ENCODE results near the gene DMRT3.

Gene DMRT3

DNA sequence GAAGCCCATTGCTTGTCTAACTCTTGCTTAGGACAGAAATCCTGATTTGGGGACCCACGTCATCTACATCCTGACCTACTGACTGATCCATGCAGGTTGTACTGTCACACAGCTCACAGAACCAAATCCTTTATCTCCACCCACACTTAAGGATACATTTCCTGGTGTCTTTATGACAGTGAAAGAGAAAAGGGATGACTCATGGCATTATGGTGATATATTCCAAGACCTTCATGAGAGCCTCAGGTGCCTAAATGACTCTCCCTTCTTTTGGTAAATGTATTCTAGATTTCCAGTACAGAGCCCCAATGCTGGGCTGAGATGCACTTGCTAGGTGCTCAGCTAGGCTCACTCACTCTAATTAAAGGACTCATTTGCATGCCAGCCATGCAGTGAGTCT, 47.7 kb downstream of the DMRT3 start:
- Histone ChIP-seq H3K36me3 (ENCODE audit: control insufficient read depth in 5 of 5, insufficient read depth in 5 of 5, low read length in 5 of 5) (no peaks in the 10 kb centered on the region), H3K4me1 (ENCODE audit: control insufficient read depth in 5 of 5, insufficient read depth in 5 of 5, low read length in 5 of 5) (peaks cover 0 to 16% (median 0%) of the 10 kb centered on the region in 5 donors), H3K9me3 (ENCODE audit: control insufficient read depth in 5 of 5, low read length in 5 of 5) (peaks cover 0 to 12% (median 9%) of the 10 kb centered on the region in 5 donors), H3K9ac (ENCODE audit: low read length in 5 of 5) (no peak overlapping the region), H3K27ac (ENCODE audit: low read depth, low read length) (no peak overlapping the region), H3K27me3 (ENCODE audit: control insufficient read depth in 5 of 5, insufficient read depth in 4 of 5, low read length in 5 of 5) (peaks cover 0 to 2% (median 0%) of the 10 kb centered on the region in 5 donors), H3K4me3 (ENCODE audit: low read depth in 1 of 5, low read length in 5 of 5) (no peak overlapping the region)

- no peak overlapping the region for H3K27ac ChIP-seq (ENCODE audit: low read depth, low read length)
- H3K4me3 ChIP-seq (ENCODE audit: low read depth in 1 of 5, low read length in 5 of 5): no peak overlapping the region
- H3K9ac ChIP-seq (ENCODE audit: low read length in 5 of 5): no peak overlapping the region
- peaks cover 0 to 12% (median 9%) of the 10 kb centered on the region in 5 donors for H3K9me3 ChIP-seq (ENCODE audit: control insufficient read depth in 5 of 5, low read length in 5 of 5)
- peaks cover 0 to under 1% (median 0%) of the 10 kb centered on the region in 5 donors for H3K27me3 ChIP-seq (ENCODE audit: control insufficient read depth in 5 of 5, insufficient read depth in 4 of 5, low read length in 5 of 5)
- peaks cover 0 to 16% (median 0%) of the 10 kb centered on the region in 5 donors for H3K4me1 ChIP-seq (ENCODE audit: control insufficient read depth in 5 of 5, insufficient read depth in 5 of 5, low read length in 5 of 5)
- no peaks in the 10 kb centered on the region for H3K36me3 ChIP-seq (ENCODE audit: control insufficient read depth in 5 of 5, insufficient read depth in 5 of 5, low read length in 5 of 5)
These were observed 48.7 kb downstream of the DMRT3 start for GRCh38 chr9:1025131-1025530.

GRCh38 chr9:1026219-1026618, 49.8 kb downstream of the DMRT3 start:
- Histone ChIP-seq H3K9me3 (ENCODE audit: control insufficient read depth in 5 of 5, low read length in 5 of 5) (peaks cover 0 to 12% (median 9%) of the 10 kb centered on the region in 5 donors), H3K27me3 (ENCODE audit: control insufficient read depth in 5 of 5, insufficient read depth in 4 of 5, low read length in 5 of 5) (no peaks in the 10 kb centered on the region), H3K4me1 (ENCODE audit: control insufficient read depth in 5 of 5, insufficient read depth in 5 of 5, low read length in 5 of 5) (peaks cover 0 to 16% (median 0%) of the 10 kb centered on the region in 5 donors), H3K4me3 (ENCODE audit: low read depth in 1 of 5, low read length in 5 of 5) (no peak overlapping the region), H3K9ac (ENCODE audit: low read length in 5 of 5) (no peak overlapping the region), H3K36me3 (ENCODE audit: control insufficient read depth in 5 of 5, insufficient read depth in 5 of 5, low read length in 5 of 5) (no peaks in the 10 kb centered on the region), H3K27ac (ENCODE audit: low read depth, low read length) (no peak overlapping the region)

DNA sequence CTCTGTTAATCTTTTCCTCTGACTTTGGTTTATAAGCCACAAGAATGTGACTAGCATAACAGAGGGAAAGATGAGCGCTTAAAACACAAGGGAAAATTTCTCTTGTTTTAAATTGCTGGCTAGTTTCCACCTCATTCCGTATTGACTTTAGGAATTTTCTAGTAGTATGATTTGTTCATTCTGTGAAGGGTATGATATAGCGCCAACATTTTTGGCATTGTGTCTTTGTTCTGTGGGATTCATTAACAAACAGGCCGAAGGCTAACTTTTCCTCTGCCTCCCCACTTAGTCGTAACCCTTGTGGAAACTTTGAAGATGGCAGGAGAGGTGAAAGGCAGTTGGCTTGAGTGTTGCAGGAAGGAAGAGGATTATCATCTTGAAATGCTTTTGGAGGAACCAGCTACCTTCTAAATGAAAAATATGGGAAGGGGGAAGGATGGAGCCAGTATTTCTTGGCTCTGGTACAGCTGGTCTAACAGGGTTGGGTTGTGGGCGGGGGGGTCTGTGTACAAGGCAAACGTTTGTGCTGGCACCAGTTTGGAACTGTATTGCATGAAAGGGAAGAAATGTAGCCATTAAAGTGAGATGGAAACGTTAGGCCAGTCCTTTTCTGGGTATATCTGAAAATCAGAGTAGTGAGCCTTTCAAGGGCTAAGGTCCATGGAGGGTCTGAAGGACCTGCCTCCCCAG, 52.2 kb downstream of the DMRT3 start:
- H3K27me3 ChIP-seq (ENCODE audit: control insufficient read depth in 5 of 5, insufficient read depth in 4 of 5, low read length in 5 of 5): peaks cover 0 to 8% (median 0%) of the 10 kb centered on the region in 5 donors
- no peaks in the 10 kb centered on the region for H3K9me3 ChIP-seq (ENCODE audit: control insufficient read depth in 5 of 5, low read length in 5 of 5)
- H3K9ac ChIP-seq (ENCODE audit: low read length in 5 of 5): peak overlapping the region in 1 of 5 donors; percentile 9
- peaks cover 0 to 16% (median 0%) of the 10 kb centered on the region in 5 donors for H3K4me1 ChIP-seq (ENCODE audit: control insufficient read depth in 5 of 5, insufficient read depth in 5 of 5, low read length in 5 of 5)
- no peak overlapping the region for H3K27ac ChIP-seq (ENCODE audit: low read depth, low read length)
- H3K36me3 ChIP-seq (ENCODE audit: control insufficient read depth in 5 of 5, insufficient read depth in 5 of 5, low read length in 5 of 5): no peaks in the 10 kb centered on the region
- no peak overlapping the region for H3K4me3 ChIP-seq (ENCODE audit: low read depth in 1 of 5, low read length in 5 of 5)

- Histone ChIP-seq H3K4me3 (ENCODE audit: low read depth in 1 of 5, low read length in 5 of 5) (no peak overlapping the region), H3K9ac (ENCODE audit: low read length in 5 of 5) (no peak overlapping the region), H3K27ac (ENCODE audit: low read depth, low read length) (no peak overlapping the region), H3K9me3 (ENCODE audit: control insufficient read depth in 5 of 5, low read length in 5 of 5) (no peaks in the 10 kb centered on the region), H3K27me3 (ENCODE audit: control insufficient read depth in 5 of 5, insufficient read depth in 4 of 5, low read length in 5 of 5) (peaks cover 0 to 8% (median 0%) of the 10 kb centered on the region in 5 donors), H3K36me3 (ENCODE audit: control insufficient read depth in 5 of 5, insufficient read depth in 5 of 5, low read length in 5 of 5) (no peaks in the 10 kb centered on the region), H3K4me1 (ENCODE audit: control insufficient read depth in 5 of 5, insufficient read depth in 5 of 5, low read length in 5 of 5) (peaks cover 0 to 23% (median 5%) of the 10 kb centered on the region in 5 donors)
These were observed 55.6 kb downstream of the DMRT3 start for GRCh38 chr9:1031951-1032601.

DNA sequence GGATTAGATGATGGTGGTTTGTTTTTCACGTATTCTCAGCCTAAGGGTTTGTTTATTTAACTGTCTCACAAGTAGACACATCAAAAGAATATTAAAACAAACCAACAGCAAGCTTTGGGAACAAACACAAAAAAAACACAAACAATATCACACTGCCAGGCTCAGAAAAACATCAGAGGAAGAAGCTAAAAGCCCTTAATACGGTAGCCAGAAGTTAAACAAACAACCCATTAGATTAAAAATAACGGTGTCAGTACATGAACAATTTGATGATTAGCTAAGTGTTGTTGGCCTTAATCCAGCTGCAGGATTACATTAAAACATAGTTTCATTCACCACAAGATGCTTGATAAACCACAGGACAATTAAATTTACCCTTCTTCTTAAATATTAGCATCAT, 57.8 kb downstream of the DMRT3 start:
- no peak overlapping the region for H3K4me3 ChIP-seq (ENCODE audit: low read depth in 1 of 5, low read length in 5 of 5)
- H3K27me3 ChIP-seq (ENCODE audit: control insufficient read depth in 5 of 5, insufficient read depth in 4 of 5, low read length in 5 of 5): peaks cover 0 to 8% (median 0%) of the 10 kb centered on the region in 5 donors
- no peak overlapping the region for H3K9ac ChIP-seq (ENCODE audit: low read length in 5 of 5)
- H3K36me3 ChIP-seq (ENCODE audit: control insufficient read depth in 5 of 5, insufficient read depth in 5 of 5, low read length in 5 of 5): no peaks in the 10 kb centered on the region
- peaks cover 0 to 22% (median 8%) of the 10 kb centered on the region in 5 donors for H3K4me1 ChIP-seq (ENCODE audit: control insufficient read depth in 5 of 5, insufficient read depth in 5 of 5, low read length in 5 of 5)
- no peak overlapping the region for H3K27ac ChIP-seq (ENCODE audit: low read depth, low read length)
- no peaks in the 10 kb centered on the region for H3K9me3 ChIP-seq (ENCODE audit: control insufficient read depth in 5 of 5, low read length in 5 of 5)

DNA sequence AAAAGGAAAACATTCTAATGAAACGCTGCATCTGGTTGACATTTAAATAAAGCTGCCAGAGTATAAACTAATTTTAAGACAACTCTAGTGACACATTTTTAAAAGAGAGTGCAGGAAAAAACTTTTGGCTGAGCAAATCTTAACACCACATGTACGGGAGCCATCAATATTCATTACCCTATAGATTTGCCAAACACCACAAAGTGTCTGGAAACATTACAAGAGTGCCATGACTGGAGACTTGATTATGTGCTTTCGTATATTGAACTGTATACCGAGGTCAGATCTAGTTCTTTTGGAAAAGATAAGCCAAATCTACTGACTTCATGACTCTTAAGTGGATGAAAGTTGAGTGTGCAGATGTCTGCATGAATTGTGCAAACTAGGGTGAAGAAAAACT, 63.1 kb downstream of the DMRT3 start:
- no peak overlapping the region for H3K4me3 ChIP-seq (ENCODE audit: low read depth in 1 of 5, low read length in 5 of 5)
- peaks cover 0 to 19% (median 12%) of the 10 kb centered on the region in 5 donors for H3K27me3 ChIP-seq (ENCODE audit: control insufficient read depth in 5 of 5, insufficient read depth in 4 of 5, low read length in 5 of 5)
- H3K27ac ChIP-seq (ENCODE audit: low read depth, low read length): peak overlapping the region; percentile 93
- no peaks in the 10 kb centered on the region for H3K9me3 ChIP-seq (ENCODE audit: control insufficient read depth in 5 of 5, low read length in 5 of 5)
- H3K4me1 ChIP-seq (ENCODE audit: control insufficient read depth in 5 of 5, insufficient read depth in 5 of 5, low read length in 5 of 5): peaks cover 8 to 59% (median 48%) of the 10 kb centered on the region in 5 donors
- no peak overlapping the region for H3K9ac ChIP-seq (ENCODE audit: low read length in 5 of 5)
- H3K36me3 ChIP-seq (ENCODE audit: control insufficient read depth in 5 of 5, insufficient read depth in 5 of 5, low read length in 5 of 5): no peaks in the 10 kb centered on the region
